DND-41 (cell line): Measurements from ENCODE around the gene PLXNA4.

ENCODE experiments used
- ATAC-seq: fragments of 200-7000 bp; cut with Tn5 transposase; 3 replicates; pipeline ENCODE4 v1.9.1; 2021; ENCODE audit warnings: low read depth; ENCODE audit not compliant: insufficient read depth
- DNase-seq: peaks from one replicate; pipeline ENCODE4 v3.0.0-alpha.2; 2020
- H2AFZ ChIP-seq: 2 replicates; pipeline ENCODE4 v1.6.0; 2012; ENCODE audit warnings: low read depth, low read length
- H3K27ac ChIP-seq: 2 replicates; pipeline ENCODE4 v1.5.1; 2012; ENCODE audit warnings: low read length, inconsistent platforms
- H3K27me3 ChIP-seq: fragments of 200-600 bp; sonication (generic); 2 replicates; pipeline ENCODE4 v1.6.0; 2012; ENCODE audit warnings: low read length, mild to moderate bottlenecking, inconsistent platforms; ENCODE audit not compliant: insufficient read depth, poor library complexity
- H3K36me3 ChIP-seq: 2 replicates; pipeline ENCODE4 v1.5.1; 2012; ENCODE audit warnings: low read length, inconsistent platforms; ENCODE audit not compliant: insufficient read depth
- H3K4me1 ChIP-seq: 2 replicates; pipeline ENCODE4 v1.5.1; 2012; ENCODE audit warnings: mild to moderate bottlenecking, low read length; ENCODE audit not compliant: insufficient read depth
- H3K4me2 ChIP-seq: 2 replicates; pipeline ENCODE4 v1.6.0; 2012; ENCODE audit warnings: mild to moderate bottlenecking, moderate library complexity, low read length, inconsistent platforms; ENCODE audit not compliant: insufficient read depth
- H3K4me3 ChIP-seq, 2 experiments: fragments of 200-600 bp in 1 of 2; shearing (Covaris generic) in 1 of 2; 2 replicates each; pipeline ENCODE4 v1.5.1; 2012 to 2016; ENCODE audit warnings: inconsistent platforms in 2 of 2, low read length in 2 of 2, mild to moderate bottlenecking in 2 of 2, low read depth in 1 of 2, moderate library complexity in 1 of 2
- H3K79me2 ChIP-seq: 2 replicates; pipeline ENCODE4 v1.6.0; 2012; ENCODE audit warnings: low read length, inconsistent platforms; ENCODE audit not compliant: insufficient read depth
- H3K9ac ChIP-seq: 2 replicates; pipeline ENCODE4 v1.6.0; 2012; ENCODE audit warnings: low read depth, mild to moderate bottlenecking, inconsistent platforms, low read length, moderate library complexity
- H3K9me3 ChIP-seq: 2 replicates; pipeline ENCODE4 v1.5.1; 2012; ENCODE audit warnings: low read length, moderate library complexity, mild to moderate bottlenecking, inconsistent platforms; ENCODE audit not compliant: insufficient read depth, severe bottlenecking
- H4K20me1 ChIP-seq: 2 replicates; pipeline ENCODE4 v1.6.0; 2012; ENCODE audit warnings: low read length; ENCODE audit not compliant: insufficient read depth
- CTCF ChIP-seq: IDR thresholded peaks from 2 replicates; pipeline ENCODE4 v1.5.1; 2012; ENCODE audit warnings: borderline replicate concordance, low read length, moderate library complexity, mild to moderate bottlenecking; ENCODE audit not compliant: poor library complexity, severe bottlenecking; ENCODE audit errors: extremely low read depth
- EZH2 ChIP-seq: IDR thresholded peaks from 3 replicates; pipeline ENCODE4 v1.6.1; 2012; ENCODE audit warnings: borderline replicate concordance, low read depth, mild to moderate bottlenecking, moderate library complexity, low read length, inconsistent platforms; ENCODE audit not compliant: severe bottlenecking

PLXNA4 gene

GRCh38 chr7:132321387-132321786, 254.9 kb downstream of the PLXNA4 start:
- Histone ChIP-seq H3K9ac (no peak overlapping the region), H3K4me3 (no peak overlapping the region), H3K36me3 (no peaks in the 10 kb centered on the region), H2AFZ (no peak overlapping the region), H3K27me3 (peaks cover 34% of the 10 kb centered on the region), H3K4me2 (no peak overlapping the region), H3K4me1 (peaks cover 13% of the 10 kb centered on the region), H4K20me1 (no peaks in the 10 kb centered on the region), H3K79me2 (no peaks in the 10 kb centered on the region), H3K9me3 (no peaks in the 10 kb centered on the region), H3K27ac (no peak overlapping the region)
- no peak for TF ChIP-seq EZH2
- TF ChIP-seq CTCF: peak; percentile 18
- DNase-seq (no peak), ATAC-seq (no peak)

GRCh38 chr7:132319481-132319880, 256.8 kb downstream of the PLXNA4 start:
- Histone ChIP-seq H3K9ac (no peak overlapping the region), H3K4me2 (peak overlapping the region; percentile 60; the same call in 1 of the 2 replicates)
- no peak for TF ChIP-seq EZH2
- TF ChIP-seq CTCF: no peak

GRCh38 chr7:132318352-132319318, 257.6 kb downstream of the PLXNA4 start:
- H3K4me3 ChIP-seq: peak overlapping the region in 1 of 2 experiments; percentile 46; a peak in 2 of 4 replicates
- ATAC-seq (peak; percentile 98), DNase-seq (peak; percentile 74)
- H3K4me1 ChIP-seq: peaks cover 13% of the 10 kb centered on the region
- no peak overlapping the region for H3K27ac ChIP-seq
- TF ChIP-seq EZH2: no peak
- TF ChIP-seq CTCF: peak; percentile 91
- peaks cover 19% of the 10 kb centered on the region for H3K27me3 ChIP-seq
- peak overlapping the region; percentile 60 for H3K4me2 ChIP-seq
- H3K9me3 ChIP-seq: no peaks in the 10 kb centered on the region
- H4K20me1 ChIP-seq: no peaks in the 10 kb centered on the region
- H3K9ac ChIP-seq: no peak overlapping the region
- peak overlapping the region; percentile 65 for H2AFZ ChIP-seq
- H3K36me3 ChIP-seq: no peaks in the 10 kb centered on the region
- H3K79me2 ChIP-seq: no peaks in the 10 kb centered on the region

More at GRCh38 chr7:132319481-132319880, 256.8 kb downstream of the PLXNA4 start:
- Histone ChIP-seq H2AFZ (peak overlapping the region; percentile 48; the same call in 1 of the 2 replicates), H3K27me3 (peaks cover 19% of the 10 kb centered on the region), H3K4me3 (no peak overlapping the region), H3K79me2 (no peaks in the 10 kb centered on the region), H3K4me1 (peaks cover 13% of the 10 kb centered on the region), H3K27ac (no peak overlapping the region), H4K20me1 (no peaks in the 10 kb centered on the region), H3K36me3 (no peaks in the 10 kb centered on the region), H3K9me3 (no peaks in the 10 kb centered on the region)
- DNase-seq (no peak), ATAC-seq (no peak)
